ENCODE measurements around the gene AIP.

Gene AIP

DNA sequence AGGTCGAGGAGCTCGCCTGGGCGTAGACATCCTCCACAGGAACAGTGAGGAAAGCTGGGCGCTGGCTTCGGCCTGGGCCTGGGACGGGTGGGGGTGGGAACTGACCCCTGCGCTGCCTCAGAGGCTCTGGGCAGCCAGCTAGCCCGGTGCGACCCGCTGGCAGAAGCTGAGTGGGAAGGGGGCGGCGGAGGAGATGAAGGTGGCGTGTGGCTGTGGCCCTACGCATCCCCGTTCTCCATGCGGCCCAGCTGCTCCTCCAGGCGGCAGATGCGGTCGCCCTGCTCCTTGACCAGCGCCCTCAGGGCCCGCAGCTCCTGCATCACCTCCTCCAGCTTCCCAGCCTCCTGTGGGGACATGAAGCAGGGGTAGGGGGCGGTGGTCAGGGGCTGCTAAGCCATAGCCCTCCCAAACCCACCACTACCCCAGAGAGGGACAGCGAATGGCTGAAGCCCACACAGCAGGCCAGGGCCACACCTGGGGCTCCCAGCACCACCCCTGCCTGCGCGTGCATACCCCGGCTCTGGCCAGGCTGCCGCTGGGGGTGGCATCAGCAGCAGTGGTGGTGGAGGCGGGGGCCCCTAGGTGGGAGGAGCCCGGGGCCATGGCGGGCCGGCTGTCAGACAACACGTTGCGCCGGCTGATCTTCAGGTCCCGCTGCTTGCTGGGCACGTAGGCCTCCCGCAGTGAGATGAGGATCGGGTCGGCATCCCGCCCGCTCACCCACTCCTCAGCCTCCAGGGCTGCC is 44.5 kb upstream of the AIP start:
- Histone ChIP-seq H3K4me3 (ENCODE audit: low read depth in 1 of 5, low read length in 5 of 5) (peak overlapping the region in 1 of 5 donors; percentile 0), H3K27ac (ENCODE audit: low read depth, low read length) (no peak overlapping the region), H3K9me3 (ENCODE audit: control insufficient read depth in 5 of 5, low read length in 5 of 5) (no peaks in the 10 kb centered on the region), H3K4me1 (ENCODE audit: control insufficient read depth in 5 of 5, insufficient read depth in 5 of 5, low read length in 5 of 5) (peaks cover 2 to 46% (median 38%) of the 10 kb centered on the region in 5 donors), H3K36me3 (ENCODE audit: control insufficient read depth in 5 of 5, insufficient read depth in 5 of 5, low read length in 5 of 5) (peaks cover 0 to 80% (median 69%) of the 10 kb centered on the region in 5 donors), H3K27me3 (ENCODE audit: control insufficient read depth in 5 of 5, insufficient read depth in 4 of 5, low read length in 5 of 5) (no peaks in the 10 kb centered on the region), H3K9ac (ENCODE audit: low read length in 5 of 5) (no peak overlapping the region)

DNA sequence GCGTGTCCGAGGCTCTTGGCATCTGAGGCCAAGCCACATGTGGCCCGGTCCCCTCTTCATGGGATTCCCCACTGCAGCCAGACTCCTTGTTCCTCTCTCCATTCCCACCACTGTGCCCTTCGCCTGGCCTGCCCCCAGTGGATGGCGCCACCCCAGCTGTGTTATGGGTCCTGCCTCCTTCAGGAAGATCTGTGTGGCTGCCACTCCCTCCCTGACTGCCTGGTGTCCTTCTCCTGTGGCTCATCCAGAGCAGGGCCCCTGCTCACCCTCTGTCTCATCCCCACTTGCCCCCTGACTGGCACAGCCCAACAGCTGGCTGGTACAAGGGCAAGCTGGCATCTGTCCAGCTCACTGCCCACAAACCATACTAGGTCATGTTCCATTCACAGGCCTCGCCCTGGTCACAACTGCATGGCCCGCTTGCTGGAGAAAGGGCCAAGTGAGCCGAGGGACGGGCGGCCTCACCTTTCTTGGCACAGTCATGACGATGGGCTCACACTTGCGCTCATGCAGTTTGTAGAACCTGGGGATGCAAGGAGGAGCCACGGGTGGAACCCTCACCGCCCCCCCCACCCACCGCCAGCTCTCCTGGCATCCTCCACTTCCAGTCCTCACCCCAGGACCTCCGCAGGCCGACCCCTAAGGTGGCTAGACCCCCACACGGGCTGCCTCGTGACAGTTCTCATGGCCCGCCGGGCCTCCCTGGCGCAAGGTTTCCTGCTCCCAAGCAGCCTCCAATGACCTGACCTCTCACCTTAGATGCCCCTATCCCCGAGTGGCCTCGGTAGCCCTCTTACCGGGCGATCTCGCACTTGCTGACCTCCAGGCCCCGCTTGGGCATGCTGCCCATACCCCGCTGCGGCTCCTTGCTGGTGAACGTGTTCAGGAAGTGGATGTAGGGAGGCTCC is 43.3 kb upstream of the AIP start:
- no peak overlapping the region for H3K27ac ChIP-seq (ENCODE audit: low read depth, low read length)
- H3K9ac ChIP-seq (ENCODE audit: low read length in 5 of 5): peak overlapping the region in 1 of 5 donors; percentile 47
- no peaks in the 10 kb centered on the region for H3K9me3 ChIP-seq (ENCODE audit: control insufficient read depth in 5 of 5, low read length in 5 of 5)
- H3K4me3 ChIP-seq (ENCODE audit: low read depth in 1 of 5, low read length in 5 of 5): no peak overlapping the region
- peaks cover 0 to 67% (median 57%) of the 10 kb centered on the region in 5 donors for H3K36me3 ChIP-seq (ENCODE audit: control insufficient read depth in 5 of 5, insufficient read depth in 5 of 5, low read length in 5 of 5)
- peaks cover 2 to 52% (median 38%) of the 10 kb centered on the region in 5 donors for H3K4me1 ChIP-seq (ENCODE audit: control insufficient read depth in 5 of 5, insufficient read depth in 5 of 5, low read length in 5 of 5)
- H3K27me3 ChIP-seq (ENCODE audit: control insufficient read depth in 5 of 5, insufficient read depth in 4 of 5, low read length in 5 of 5): no peaks in the 10 kb centered on the region

DNA sequence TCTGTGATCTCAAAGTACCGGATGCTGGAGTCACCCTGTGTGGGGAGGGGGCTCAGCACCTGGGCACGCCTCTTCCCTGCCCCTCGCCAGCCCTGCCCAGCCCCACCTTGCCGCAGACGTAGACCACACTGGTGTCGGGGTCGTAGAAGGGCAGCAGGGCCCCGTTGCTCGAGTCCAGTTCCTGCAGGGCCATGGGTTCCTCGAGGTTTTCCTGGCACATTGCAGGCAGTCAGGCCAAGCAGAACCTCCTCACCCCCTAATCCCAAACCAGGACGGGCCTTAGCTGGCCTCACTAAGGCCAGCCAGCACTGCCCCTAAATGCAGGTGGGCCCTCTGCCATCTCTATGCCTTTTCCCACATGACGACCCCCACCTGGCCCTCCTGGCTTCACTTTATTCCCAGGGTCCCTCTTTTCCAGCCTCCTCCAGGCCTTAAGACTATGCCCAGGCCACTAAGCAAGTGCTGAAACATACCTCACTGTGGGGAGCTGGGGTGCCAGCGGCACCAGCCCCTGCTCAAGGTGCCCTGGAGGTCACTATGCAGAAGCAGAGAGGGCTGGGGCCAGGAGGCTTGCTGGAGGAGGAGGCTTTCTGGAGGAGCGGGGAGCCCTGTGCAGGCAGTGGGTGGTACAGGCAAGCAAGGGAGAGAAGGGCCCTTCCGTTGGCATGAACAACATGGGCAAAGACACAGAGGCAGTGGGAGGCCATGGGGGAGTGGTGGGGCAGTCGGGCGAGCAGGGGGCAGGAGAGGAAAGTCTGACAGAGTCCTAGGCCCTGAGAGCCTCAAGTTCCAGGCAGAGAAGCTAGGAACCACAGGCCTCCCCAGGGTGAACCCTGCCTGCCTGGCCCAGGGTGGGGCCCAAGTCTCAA is 42.4 kb upstream of the AIP start:
- peak overlapping the region in 1 of 5 donors; percentile 47 for H3K9ac ChIP-seq (ENCODE audit: low read length in 5 of 5)
- H3K27ac ChIP-seq (ENCODE audit: low read depth, low read length): no peak overlapping the region
- peaks cover 0 to 58% (median 49%) of the 10 kb centered on the region in 5 donors for H3K36me3 ChIP-seq (ENCODE audit: control insufficient read depth in 5 of 5, insufficient read depth in 5 of 5, low read length in 5 of 5)
- no peaks in the 10 kb centered on the region for H3K27me3 ChIP-seq (ENCODE audit: control insufficient read depth in 5 of 5, insufficient read depth in 4 of 5, low read length in 5 of 5)
- no peaks in the 10 kb centered on the region for H3K9me3 ChIP-seq (ENCODE audit: control insufficient read depth in 5 of 5, low read length in 5 of 5)
- peaks cover 2 to 52% (median 38%) of the 10 kb centered on the region in 5 donors for H3K4me1 ChIP-seq (ENCODE audit: control insufficient read depth in 5 of 5, insufficient read depth in 5 of 5, low read length in 5 of 5)
- H3K4me3 ChIP-seq (ENCODE audit: low read depth in 1 of 5, low read length in 5 of 5): no peak overlapping the region

DNA sequence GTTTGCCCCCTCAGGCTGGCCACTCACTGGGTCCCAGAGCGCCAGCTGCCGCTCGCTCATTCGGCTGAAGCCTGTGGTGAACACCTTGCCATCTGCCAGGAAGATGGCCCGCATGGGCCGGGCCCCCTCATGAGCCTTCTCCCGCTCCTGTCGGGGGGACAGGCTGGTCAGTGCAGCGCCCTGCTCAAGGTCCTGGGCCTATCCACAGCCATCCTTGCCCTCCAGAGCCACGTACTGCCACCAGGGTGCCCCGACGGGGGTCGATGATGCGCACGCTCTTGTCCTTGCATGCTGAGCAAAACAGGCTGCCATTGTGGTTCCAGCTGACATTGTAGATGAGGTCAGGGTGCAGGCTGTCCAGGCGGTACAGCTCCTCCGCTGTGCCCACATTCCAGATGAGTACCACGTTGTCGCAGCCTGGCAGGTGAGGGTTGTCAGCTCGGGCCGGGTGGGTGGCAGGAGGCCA is 41.7 kb upstream of the AIP start:
- no peak overlapping the region for H3K4me3 ChIP-seq (ENCODE audit: low read depth in 1 of 5, low read length in 5 of 5)
- H3K9me3 ChIP-seq (ENCODE audit: control insufficient read depth in 5 of 5, low read length in 5 of 5): no peaks in the 10 kb centered on the region
- H3K9ac ChIP-seq (ENCODE audit: low read length in 5 of 5): no peak overlapping the region
- no peaks in the 10 kb centered on the region for H3K27me3 ChIP-seq (ENCODE audit: control insufficient read depth in 5 of 5, insufficient read depth in 4 of 5, low read length in 5 of 5)
- H3K36me3 ChIP-seq (ENCODE audit: control insufficient read depth in 5 of 5, insufficient read depth in 5 of 5, low read length in 5 of 5): peaks cover 0 to 52% (median 43%) of the 10 kb centered on the region in 5 donors
- peaks cover 2 to 45% (median 38%) of the 10 kb centered on the region in 5 donors for H3K4me1 ChIP-seq (ENCODE audit: control insufficient read depth in 5 of 5, insufficient read depth in 5 of 5, low read length in 5 of 5)
- H3K27ac ChIP-seq (ENCODE audit: low read depth, low read length): no peak overlapping the region

- peaks cover 2 to 40% (median 32%) of the 10 kb centered on the region in 5 donors for H3K4me1 ChIP-seq (ENCODE audit: control insufficient read depth in 5 of 5, insufficient read depth in 5 of 5, low read length in 5 of 5)
- H3K4me3 ChIP-seq (ENCODE audit: low read depth in 1 of 5, low read length in 5 of 5): peak overlapping the region in 1 of 5 donors; percentile 81
- H3K27ac ChIP-seq (ENCODE audit: low read depth, low read length): no peak overlapping the region
- peak overlapping the region in 2 of 5 donors; percentile 4 to 91 for H3K9ac ChIP-seq (ENCODE audit: low read length in 5 of 5)
- H3K36me3 ChIP-seq (ENCODE audit: control insufficient read depth in 5 of 5, insufficient read depth in 5 of 5, low read length in 5 of 5): peaks cover 0 to 47% (median 42%) of the 10 kb centered on the region in 5 donors
- H3K27me3 ChIP-seq (ENCODE audit: control insufficient read depth in 5 of 5, insufficient read depth in 4 of 5, low read length in 5 of 5): no peaks in the 10 kb centered on the region
- no peaks in the 10 kb centered on the region for H3K9me3 ChIP-seq (ENCODE audit: control insufficient read depth in 5 of 5, low read length in 5 of 5)
Observed at GRCh38 chr11:67441731-67442351, 41.0 kb upstream of the AIP start.

DNA sequence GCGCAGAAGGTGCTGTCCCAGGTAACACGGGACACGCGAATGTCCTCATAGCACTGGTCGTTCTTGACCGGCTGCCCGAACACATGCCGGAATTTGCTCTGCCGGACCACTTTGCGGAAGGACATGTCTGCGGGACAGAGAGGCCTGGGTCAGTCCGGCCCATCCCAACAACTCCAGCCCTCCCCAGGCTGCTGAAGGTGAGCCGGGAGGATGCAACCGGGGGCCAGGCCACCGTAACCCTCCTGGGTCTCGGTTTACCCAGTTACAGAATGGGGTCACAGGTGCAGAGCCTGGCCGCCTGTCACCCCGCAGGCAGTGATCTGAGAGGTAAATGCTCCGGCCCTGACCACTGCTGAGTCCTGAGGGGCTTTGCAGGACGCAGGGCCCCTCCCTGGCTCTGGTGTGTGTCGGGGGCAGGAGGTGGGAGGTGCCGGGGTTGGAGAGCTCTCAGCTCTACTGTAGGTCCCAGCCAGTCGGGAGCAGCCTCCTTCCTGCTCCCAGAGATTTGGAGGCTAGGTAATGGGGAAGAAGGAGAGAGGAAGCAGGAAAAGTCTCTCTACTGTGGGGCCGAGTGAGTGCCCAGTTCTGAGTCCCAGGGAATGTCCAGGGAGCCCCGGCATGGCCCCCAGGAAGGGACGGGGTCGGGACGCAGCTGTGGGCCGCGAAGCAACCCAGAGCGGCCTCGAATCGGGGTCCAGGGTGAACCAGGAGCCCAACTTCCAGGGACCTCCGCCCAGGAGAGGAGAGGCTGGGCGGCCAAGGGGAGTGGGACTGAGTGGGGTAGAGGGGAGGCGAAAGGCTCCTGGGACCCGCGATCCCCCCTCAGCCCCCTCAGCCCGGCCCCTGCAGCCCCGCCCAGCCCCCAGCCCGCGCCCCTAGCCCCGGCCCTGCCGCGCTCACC is 40.1 kb upstream of the AIP start:
- H3K27me3 ChIP-seq (ENCODE audit: control insufficient read depth in 5 of 5, insufficient read depth in 4 of 5, low read length in 5 of 5): no peaks in the 10 kb centered on the region
- peak overlapping the region; percentile 60 to 81 (median 75) for H3K4me3 ChIP-seq (ENCODE audit: low read depth in 1 of 5, low read length in 5 of 5)
- H3K27ac ChIP-seq (ENCODE audit: low read depth, low read length): peak overlapping the region; percentile 75
- H3K36me3 ChIP-seq (ENCODE audit: control insufficient read depth in 5 of 5, insufficient read depth in 5 of 5, low read length in 5 of 5): peaks cover 0 to 41% (median 38%) of the 10 kb centered on the region in 5 donors
- peaks cover 2 to 40% (median 31%) of the 10 kb centered on the region in 5 donors for H3K4me1 ChIP-seq (ENCODE audit: control insufficient read depth in 5 of 5, insufficient read depth in 5 of 5, low read length in 5 of 5)
- H3K9ac ChIP-seq (ENCODE audit: low read length in 5 of 5): peak overlapping the region; percentile 69 to 91 (median 85)
- H3K9me3 ChIP-seq (ENCODE audit: control insufficient read depth in 5 of 5, low read length in 5 of 5): no peaks in the 10 kb centered on the region

DNA sequence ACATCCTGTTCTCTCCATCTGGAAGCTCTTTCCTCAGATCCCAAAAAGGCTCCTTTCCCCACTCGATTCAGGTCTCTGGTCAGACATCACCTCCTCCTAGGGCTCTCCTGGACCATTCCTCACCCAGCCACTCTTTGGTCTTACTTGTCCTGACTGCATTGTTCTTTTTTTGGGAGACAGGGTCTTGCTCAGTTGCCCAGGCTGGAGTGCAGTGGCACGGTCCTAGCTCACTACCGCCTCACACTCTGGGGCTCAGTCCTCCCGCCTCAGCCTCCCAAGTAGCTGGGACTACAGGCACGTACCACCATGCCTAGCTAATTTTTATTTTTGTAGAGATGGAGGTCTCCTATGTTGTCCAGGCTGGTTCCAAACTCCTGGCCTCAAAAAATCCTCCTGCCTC is 37.3 kb upstream of the AIP start:
- no peak overlapping the region for H3K4me3 ChIP-seq (ENCODE audit: low read depth in 1 of 5, low read length in 5 of 5)
- H3K4me1 ChIP-seq (ENCODE audit: control insufficient read depth in 5 of 5, insufficient read depth in 5 of 5, low read length in 5 of 5): peaks cover 2 to 36% (median 20%) of the 10 kb centered on the region in 5 donors
- no peak overlapping the region for H3K27ac ChIP-seq (ENCODE audit: low read depth, low read length)
- H3K36me3 ChIP-seq (ENCODE audit: control insufficient read depth in 5 of 5, insufficient read depth in 5 of 5, low read length in 5 of 5): peaks cover 0 to 18% (median 17%) of the 10 kb centered on the region in 5 donors
- no peak overlapping the region for H3K9ac ChIP-seq (ENCODE audit: low read length in 5 of 5)
- no peaks in the 10 kb centered on the region for H3K9me3 ChIP-seq (ENCODE audit: control insufficient read depth in 5 of 5, low read length in 5 of 5)
- no peaks in the 10 kb centered on the region for H3K27me3 ChIP-seq (ENCODE audit: control insufficient read depth in 5 of 5, insufficient read depth in 4 of 5, low read length in 5 of 5)

DNA sequence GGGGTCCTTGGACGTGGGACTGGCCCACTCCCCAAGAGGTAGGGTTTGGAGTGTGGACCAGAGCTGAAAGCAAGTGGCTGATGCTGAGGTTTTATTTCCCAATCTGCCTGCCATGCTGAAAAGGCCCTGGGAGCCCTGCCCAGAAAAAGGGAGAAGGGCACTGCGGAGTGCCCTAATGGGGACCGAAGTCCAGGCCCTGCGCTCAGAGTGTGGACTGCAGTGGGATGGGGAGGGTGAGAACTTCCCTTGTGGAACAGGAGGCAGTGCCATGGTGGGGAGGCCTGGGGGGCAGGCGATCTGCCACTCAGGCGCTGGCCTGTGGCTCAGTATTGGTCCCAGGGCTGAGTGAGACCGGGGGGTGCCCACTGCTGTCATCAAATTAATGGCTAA is 34.6 kb upstream of the AIP start:
- no peak overlapping the region for H3K9ac ChIP-seq (ENCODE audit: low read length in 5 of 5)
- H3K9me3 ChIP-seq (ENCODE audit: control insufficient read depth in 5 of 5, low read length in 5 of 5): no peaks in the 10 kb centered on the region
- H3K27ac ChIP-seq (ENCODE audit: low read depth, low read length): no peak overlapping the region
- peaks cover 0 to 41% (median 14%) of the 10 kb centered on the region in 5 donors for H3K4me1 ChIP-seq (ENCODE audit: control insufficient read depth in 5 of 5, insufficient read depth in 5 of 5, low read length in 5 of 5)
- no peaks in the 10 kb centered on the region for H3K36me3 ChIP-seq (ENCODE audit: control insufficient read depth in 5 of 5, insufficient read depth in 5 of 5, low read length in 5 of 5)
- no peaks in the 10 kb centered on the region for H3K27me3 ChIP-seq (ENCODE audit: control insufficient read depth in 5 of 5, insufficient read depth in 4 of 5, low read length in 5 of 5)
- no peak overlapping the region for H3K4me3 ChIP-seq (ENCODE audit: low read depth in 1 of 5, low read length in 5 of 5)
